Thyroid gland (tissue), 4 donors: ENCODE data around the gene SLC16A2.
"Not testable (repeated sequence)": the region's sequence is repeated elsewhere in the genome, so short reads cannot be mapped to it uniquely, and the experiment has no call there.

ENCODE experiments used
- CTCF ChIP-seq, 6 experiments: fragments of 200-600 bp in 3 of 6; fragments of 450-650 bp in 3 of 6; sonication (generic) in 3 of 6; IDR thresholded peaks; one replicate each; pipeline ENCODE4 v1.5.1; 2016 to 2019; ENCODE audit warnings: antibody characterized with exemption in 6 of 6, mild to moderate bottlenecking in 2 of 6, inconsistent platforms in 1 of 6, moderate library complexity in 1 of 6
- POLR2A ChIP-seq, 2 donors: fragments of 450-650 bp; IDR thresholded peaks; one replicate each; pipeline ENCODE4 v1.6.1; 2017; ENCODE audit warnings: antibody characterized with exemption in 2 of 2, mild to moderate bottlenecking in 2 of 2, moderate library complexity in 1 of 2

- not testable (repeated sequence) for TF ChIP-seq CTCF, POLR2A (IDR thresholded peaks at IDR 0.05)
Measured at GRCh38 chrX:74454233-74454632, 32.9 kb downstream of the SLC16A2 start.
